Astrocyte of the cerebellum (primary cell): Measurements from ENCODE around the gene UBE2QL1.

Experiments used
- DNase-seq: peaks from one replicate; pipeline ENCODE4 v3.0.0-alpha.2; 2011; ENCODE audit warnings: low read depth
- H3K4me3 ChIP-seq: 2 replicates; pipeline ENCODE4 v1.5.1; 2011; ENCODE audit warnings: mild to moderate bottlenecking, low read depth, low read length, moderate library complexity
- in situ Hi-C: cut with HindIII; loops from 2 replicates; pipeline ENCODE4 v1.10.0; 2017; ENCODE audit warnings: low sequenced_read_pairs
- TF ChIP-seq, protein P1 (sequence below): IDR thresholded peaks from 2 replicates; pipeline ENCODE4 v1.5.1; 2012; ENCODE audit warnings: low read length, low read depth, moderate library complexity, mild to moderate bottlenecking; ENCODE audit errors: missing control alignments

UBE2QL1 gene

DNA sequence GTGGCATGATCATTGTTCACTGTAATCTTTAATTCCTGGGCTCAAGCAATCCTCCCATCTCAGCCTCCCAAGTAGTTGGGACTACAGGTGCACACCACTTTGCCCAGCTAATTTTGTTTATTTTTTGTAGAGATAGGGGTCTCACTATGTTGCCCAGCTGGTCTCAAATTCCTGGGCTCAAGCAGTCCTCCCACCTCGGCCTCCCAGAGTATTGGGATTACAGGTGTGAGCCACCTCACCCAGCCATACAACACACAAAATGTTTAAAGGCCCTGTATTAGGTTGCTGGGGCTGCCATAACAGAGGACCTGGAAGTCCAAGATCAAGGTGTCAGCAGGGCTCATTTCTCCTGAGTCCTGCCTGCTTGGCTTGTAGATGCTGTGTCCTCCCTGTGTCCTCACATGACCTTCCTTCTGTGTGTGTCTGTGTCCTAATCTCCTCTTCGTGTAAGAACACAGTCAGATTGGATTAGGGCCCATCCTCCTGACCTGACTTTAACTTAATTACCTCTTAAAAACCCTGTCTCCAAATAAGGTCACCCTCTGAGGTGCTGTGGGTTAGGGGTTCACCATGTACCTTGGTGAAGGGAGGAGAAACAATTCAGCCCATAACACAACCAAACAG is 5.4 kb downstream of the UBE2QL1 start:
- no peak overlapping the region for H3K4me3 ChIP-seq
- in situ Hi-C loops = no loop called here
- TF ChIP-seq, protein P1, sequence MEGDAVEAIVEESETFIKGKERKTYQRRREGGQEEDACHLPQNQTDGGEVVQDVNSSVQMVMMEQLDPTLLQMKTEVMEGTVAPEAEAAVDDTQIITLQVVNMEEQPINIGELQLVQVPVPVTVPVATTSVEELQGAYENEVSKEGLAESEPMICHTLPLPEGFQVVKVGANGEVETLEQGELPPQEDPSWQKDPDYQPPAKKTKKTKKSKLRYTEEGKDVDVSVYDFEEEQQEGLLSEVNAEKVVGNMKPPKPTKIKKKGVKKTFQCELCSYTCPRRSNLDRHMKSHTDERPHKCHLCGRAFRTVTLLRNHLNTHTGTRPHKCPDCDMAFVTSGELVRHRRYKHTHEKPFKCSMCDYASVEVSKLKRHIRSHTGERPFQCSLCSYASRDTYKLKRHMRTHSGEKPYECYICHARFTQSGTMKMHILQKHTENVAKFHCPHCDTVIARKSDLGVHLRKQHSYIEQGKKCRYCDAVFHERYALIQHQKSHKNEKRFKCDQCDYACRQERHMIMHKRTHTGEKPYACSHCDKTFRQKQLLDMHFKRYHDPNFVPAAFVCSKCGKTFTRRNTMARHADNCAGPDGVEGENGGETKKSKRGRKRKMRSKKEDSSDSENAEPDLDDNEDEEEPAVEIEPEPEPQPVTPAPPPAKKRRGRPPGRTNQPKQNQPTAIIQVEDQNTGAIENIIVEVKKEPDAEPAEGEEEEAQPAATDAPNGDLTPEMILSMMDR = no peak
- no peak for DNase-seq

DNA sequence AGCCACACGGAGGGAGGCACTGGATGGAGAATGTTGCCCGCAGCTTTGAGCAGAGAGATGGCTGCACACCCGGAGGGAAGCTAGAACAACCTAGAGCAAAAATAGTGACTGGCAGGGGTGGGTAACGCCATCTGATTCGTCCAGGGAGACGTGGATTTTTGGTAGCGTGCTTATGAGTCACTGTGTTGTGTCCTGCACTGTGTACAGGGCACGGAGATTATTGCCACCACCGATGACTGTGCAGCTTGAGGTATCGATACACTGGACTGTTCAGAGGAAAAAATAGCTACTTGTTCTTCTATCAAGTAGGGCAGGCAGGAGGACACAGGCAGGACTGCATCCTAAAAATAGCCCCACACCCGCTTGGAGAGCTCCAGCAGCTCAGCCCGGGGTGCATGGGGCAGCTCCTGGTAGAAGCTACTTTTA is 6.0 kb downstream of the UBE2QL1 start:
- in situ Hi-C loops = no loop called here

DNA sequence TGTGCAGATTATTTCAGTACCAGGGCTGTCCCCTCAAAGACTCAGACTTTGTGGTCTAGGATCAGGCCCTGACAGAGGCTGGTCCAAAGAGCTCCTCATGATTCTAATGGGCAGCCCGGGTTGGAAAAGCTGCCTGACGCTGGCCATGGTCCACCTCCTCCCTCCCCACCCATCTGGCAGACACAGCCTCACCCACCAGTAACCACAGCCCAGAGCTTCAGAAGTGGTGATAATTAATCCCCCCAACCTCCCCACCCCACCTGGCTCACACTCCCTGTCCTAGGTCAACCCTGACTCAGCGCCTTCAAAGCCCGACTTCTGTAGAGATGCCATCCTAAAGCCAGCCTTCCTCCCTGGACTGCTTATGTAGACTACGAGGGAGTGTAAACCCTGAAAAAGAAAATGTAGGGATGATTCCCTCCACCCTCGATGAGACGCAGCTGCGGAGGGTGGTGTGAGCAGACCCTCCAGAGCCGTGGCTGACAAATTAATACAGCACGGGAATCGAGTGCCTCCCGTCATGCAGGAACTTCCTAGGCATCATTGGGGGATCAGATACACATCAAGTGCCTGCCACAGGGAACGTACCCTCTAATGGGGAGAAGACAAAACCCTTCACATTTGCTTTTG is 7.0 kb downstream of the UBE2QL1 start:
- TF ChIP-seq, protein P1 = no peak
- in situ Hi-C loops = no loop called here
- H3K4me3 ChIP-seq = no peak overlapping the region
- DNase-seq = no peak

More for the DNA sequence above, 6.0 kb downstream of the UBE2QL1 start:
- DNase-seq = no peak
- TF ChIP-seq, protein P1 = no peak
- no peak overlapping the region for H3K4me3 ChIP-seq

DNA sequence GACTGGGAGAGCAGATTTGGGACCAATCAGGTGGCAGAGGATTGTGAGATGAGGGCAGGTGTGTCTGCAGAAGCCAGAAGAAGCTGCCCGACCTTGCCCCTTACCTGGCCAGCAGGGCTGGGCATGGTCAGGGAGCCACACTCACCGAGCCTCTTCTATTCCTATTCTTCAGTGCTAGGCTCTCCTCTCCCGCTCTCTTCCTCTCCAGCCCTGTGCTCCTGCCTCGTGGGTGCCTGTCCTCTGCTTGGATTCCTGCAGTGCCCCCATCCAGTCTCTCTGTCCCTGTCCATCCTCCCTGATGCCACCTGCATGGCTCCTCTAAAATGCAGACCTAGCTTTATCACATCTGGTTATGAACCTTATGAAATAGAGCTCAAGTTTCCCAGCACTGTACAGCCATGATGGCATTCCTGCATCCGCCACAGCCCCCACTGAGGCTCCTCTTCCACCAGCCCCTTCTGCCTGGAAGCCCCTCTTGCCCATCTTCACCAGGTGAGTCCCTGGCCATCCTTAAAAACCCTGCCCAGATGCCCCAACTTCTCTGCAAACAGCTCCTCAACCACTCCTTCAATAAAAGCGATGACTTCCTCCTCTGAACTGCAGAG is 8.2 kb downstream of the UBE2QL1 start:
- no peak for DNase-seq
- H3K4me3 ChIP-seq = no peak overlapping the region
- in situ Hi-C loops = no loop called here
- TF ChIP-seq, protein P1 = no peak

GRCh38 chr5:6457592-6457991 is 8.9 kb downstream of the UBE2QL1 start:
- H3K4me3 ChIP-seq = no peak overlapping the region
- TF ChIP-seq, protein P1 = no peak
- in situ Hi-C loops = no loop called here

DNA sequence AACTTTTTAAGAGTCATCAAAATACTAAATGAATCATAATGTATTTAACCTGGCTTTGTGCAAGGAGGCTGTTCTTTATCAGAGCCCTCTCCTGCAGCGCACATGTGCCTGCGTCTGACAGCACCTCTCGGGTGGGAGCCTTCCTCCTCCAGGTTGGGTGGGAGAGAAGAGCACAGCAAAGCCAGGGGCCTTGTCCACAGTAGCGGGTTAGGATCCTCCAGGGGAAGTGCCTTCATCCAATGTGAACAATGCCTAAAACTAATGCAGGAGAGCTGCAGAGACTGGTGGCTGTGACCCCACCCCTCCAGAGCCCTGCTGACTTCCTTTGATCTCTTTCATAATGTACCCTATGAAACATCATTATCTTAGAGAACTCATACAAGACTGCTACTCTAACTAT is 10.2 kb downstream of the UBE2QL1 start:
- no peak for DNase-seq
- no peak overlapping the region for H3K4me3 ChIP-seq
- TF ChIP-seq, protein P1 = no peak
- in situ Hi-C loops = no loop called here

More at GRCh38 chr5:6457592-6457991, 8.9 kb downstream of the UBE2QL1 start:
- DNase-seq = no peak
